GM21423 (cell line): ENCODE data around the gene VWA5A.
"Not testable (repeated sequence)": the region's sequence is repeated elsewhere in the genome, so short reads cannot be mapped to it uniquely, and the experiment has no call there.

Experiments
- ATAC-seq: cut with Tn5 transposase; IDR thresholded peaks from one replicate; pipeline ENCODE4 v1.9.1; 2021; ENCODE audit warnings: mild to moderate bottlenecking, moderate library complexity; ENCODE audit not compliant: unreplicated experiment

VWA5A gene

GRCh38 chr11:124093330-124093729, 21.9 kb upstream of the VWA5A start:
- ATAC-seq = no peak

GRCh38 chr11:124094731-124095130, 20.5 kb upstream of the VWA5A start:
- ATAC-seq = no peak

- no peak for ATAC-seq
These were observed 18.9 kb upstream of the VWA5A start for GRCh38 chr11:124096364-124096763.

GRCh38 chr11:124098141-124098540, 17.1 kb upstream of the VWA5A start:
- no peak for ATAC-seq

- no peak for ATAC-seq
These were observed 13.5 kb upstream of the VWA5A start for GRCh38 chr11:124101737-124102136.

- peak; percentile 64 for ATAC-seq
These were observed 7.1 kb upstream of the VWA5A start for GRCh38 chr11:124108156-124108555.

- no peak for ATAC-seq
These were observed 5.9 kb upstream of the VWA5A start for GRCh38 chr11:124109377-124109776.

GRCh38 chr11:124110201-124110600, 5.0 kb upstream of the VWA5A start:
- no peak for ATAC-seq

GRCh38 chr11:124113890-124114289, 1.4 kb upstream of the VWA5A start:
- no peak for ATAC-seq

- peak; percentile 28 for ATAC-seq
These were observed 749 bp downstream of the VWA5A start for GRCh38 chr11:124115782-124116616.

GRCh38 chr11:124119103-124119502, 3.9 kb downstream of the VWA5A start:
- ATAC-seq = no peak

- no peak for ATAC-seq
These were observed 5.6 kb downstream of the VWA5A start for GRCh38 chr11:124120891-124121290.

- no peak for ATAC-seq
These were observed 6.9 kb downstream of the VWA5A start for GRCh38 chr11:124122123-124122522.

- ATAC-seq = no peak
These were observed 8.4 kb downstream of the VWA5A start for GRCh38 chr11:124123622-124124021.

- not testable (repeated sequence) for ATAC-seq
These were observed 11.9 kb downstream of the VWA5A start for GRCh38 chr11:124127134-124127533.

GRCh38 chr11:124143034-124143433, 27.8 kb downstream of the VWA5A start:
- no peak for ATAC-seq

- ATAC-seq = no peak
These were observed 32.7 kb downstream of the VWA5A start for GRCh38 chr11:124147951-124148350.

GRCh38 chr11:124150684-124151083, 35.4 kb downstream of the VWA5A start:
- no peak for ATAC-seq

GRCh38 chr11:124152770-124153407, 37.6 kb downstream of the VWA5A start:
- ATAC-seq = no peak

GRCh38 chr11:124153821-124154220, 38.6 kb downstream of the VWA5A start:
- no peak for ATAC-seq

GRCh38 chr11:124159481-124159880, 44.2 kb downstream of the VWA5A start:
- ATAC-seq = no peak

GRCh38 chr11:124160986-124161385, 45.7 kb downstream of the VWA5A start:
- ATAC-seq = no peak
